HCT116 (cell line): Measurements from ENCODE around the gene CHD3. TPM values are rescaled to one million over a fixed set of nuclear protein-coding genes. Genes with fewer than 3 reads are reported as not detected.
A peak's percentile ranks its signal among the peaks of the same experiment; 100 is the strongest.

Experiments
- ATAC-seq: fragments of 200-7000 bp; cut with Tn5 transposase; 2 replicates; pipeline ENCODE4 v1.9.1; 2020; ENCODE audit warnings: mild to moderate bottlenecking, moderate library complexity
- BruUV-seq: library from RNA; stranded (reverse); fragments of 400-500 nt; replicated peaks from 2 replicates; lab custom pipeline; 2021; lab: Mats Ljungman, UMichigan
- CTCF ChIA-PET: fragments of 300-600 bp; sonication (Branson Sonifier 250); formaldehyde crosslinking; loops from one replicate; lab custom pipeline; 2021; ENCODE audit warnings: antibody characterized with exemption; lab: Charles Lee
- POLR2A ChIA-PET: fragments of 300-600, 350-600 bp; sonication (Branson Sonifier 250); formaldehyde crosslinking; loops from one replicate; lab custom pipeline; 2021; ENCODE audit warnings: antibody characterized with exemption; lab: Charles Lee
- RAD21 ChIA-PET, 2 experiments: fragments of 300-600 bp; sonication (Branson Sonifier 250); formaldehyde crosslinking; loops; one replicate each; lab custom pipeline; 2023; ENCODE audit warnings: low total read pairs in 2 of 2; ENCODE audit not compliant: uncharacterized antibody in 2 of 2, unreplicated experiment in 2 of 2, low non-redundant PET in 1 of 2; lab: Charles Lee
- DNase-seq: peaks from one replicate; pipeline ENCODE4 v3.0.0-alpha.2; 2010; ENCODE audit warnings: low read depth, low spot score
- H2AFZ ChIP-seq: fragments of 200-600 bp; shearing (Covaris generic), sonication (generic); 2 replicates; pipeline ENCODE4 v1.6.1; 2017; ENCODE audit warnings: low read depth, mixed run types, mixed read lengths, antibody characterized with exemption, low read length; ENCODE audit not compliant: poor library complexity, severe bottlenecking
- H3K27ac ChIP-seq: 2 replicates; pipeline ENCODE4 v1.5.1; 2012; ENCODE audit warnings: low read depth, low read length
- H3K27me3 ChIP-seq: fragments of 200-600 bp; sonication (generic); 2 replicates; pipeline ENCODE4 v1.6.1; 2016; ENCODE audit warnings: mixed run types, low read length, mixed read lengths; ENCODE audit not compliant: insufficient read depth
- H3K36me3 ChIP-seq, 2 experiments: fragments of 200-500 bp in 1 of 2; fragments of 200-600 bp in 1 of 2; sonication (Bioruptor generic) in 1 of 2; sonication (generic) in 1 of 2; 2 replicates each; pipeline versions ENCODE4 v1.5.1 to v1.6.1; 2014 to 2016; ENCODE audit warnings: low read length in 2 of 2, inconsistent platforms in 1 of 2, mixed read lengths in 1 of 2, mixed run types in 1 of 2; ENCODE audit not compliant: insufficient read depth in 2 of 2, control insufficient read depth in 1 of 2
- H3K4me1 ChIP-seq, 2 experiments: fragments of 200-600 bp in 1 of 2; sonication (generic) in 1 of 2; 2 replicates each; pipeline versions ENCODE4 v1.5.1 to v1.6.1; 2012 to 2017; ENCODE audit warnings: low read length in 2 of 2, inconsistent platforms in 1 of 2, mild to moderate bottlenecking in 1 of 2, mixed read lengths in 1 of 2, mixed run types in 1 of 2, moderate library complexity in 1 of 2; ENCODE audit not compliant: insufficient read depth in 2 of 2, control insufficient read depth in 1 of 2
- H3K4me2 ChIP-seq: fragments of 200-600 bp; sonication (generic); 2 replicates; pipeline ENCODE4 v1.6.1; 2017; ENCODE audit warnings: mixed run types, low read length, mixed read lengths
- H3K4me3 ChIP-seq, 2 experiments: fragments of 200-600 bp in 1 of 2; sonication (generic) in 1 of 2; replicated peaks in 1 of 2; 2 replicates each; pipeline ENCODE4 v1.5.1; 2011 to 2016; ENCODE audit warnings: low read length in 2 of 2, control low read depth in 1 of 2, low read depth in 1 of 2, mild to moderate bottlenecking in 1 of 2, mixed read lengths in 1 of 2, mixed run types in 1 of 2
- H3K79me2 ChIP-seq: fragments of 200-600 bp; sonication (generic); 2 replicates; pipeline ENCODE4 v1.6.1; 2017; ENCODE audit warnings: mild to moderate bottlenecking, mixed run types, low read length, moderate library complexity, mixed read lengths; ENCODE audit not compliant: insufficient read depth
- H3K9ac ChIP-seq: fragments of 200-600 bp; sonication (generic); 2 replicates; pipeline ENCODE4 v1.6.1; 2016; ENCODE audit warnings: low read length, mixed read lengths
- H3K9me2 ChIP-seq: fragments of 200-600 bp; sonication (generic), shearing (Covaris generic); 2 replicates; pipeline ENCODE4 v1.6.1; 2017; ENCODE audit warnings: mixed run types, mild to moderate bottlenecking, moderate library complexity; ENCODE audit not compliant: insufficient read depth
- H3K9me3 ChIP-seq, 2 experiments: fragments of 200-500 bp in 1 of 2; fragments of 200-600 bp in 1 of 2; sonication (Bioruptor generic) in 1 of 2; sonication (generic) in 1 of 2; 2 replicates each; pipeline ENCODE4 v1.6.1; 2014 to 2017; ENCODE audit warnings: low read length in 2 of 2, mixed read lengths in 2 of 2, inconsistent platforms in 1 of 2, low read depth in 1 of 2, mild to moderate bottlenecking in 1 of 2, mixed run types in 1 of 2, moderate library complexity in 1 of 2; ENCODE audit not compliant: control insufficient read depth in 1 of 2, insufficient read depth in 1 of 2
- H4K20me1 ChIP-seq: fragments of 200-600 bp; sonication (generic), shearing (Covaris generic); 2 replicates; pipeline ENCODE4 v1.6.1; 2017; ENCODE audit warnings: mixed run types, mild to moderate bottlenecking, moderate library complexity; ENCODE audit not compliant: insufficient read depth
- CBX3 ChIP-seq: IDR thresholded peaks from 2 replicates; pipeline ENCODE4 v1.6.1; 2012; ENCODE audit warnings: low read depth
- CEBPB ChIP-seq: IDR thresholded peaks from 2 replicates; pipeline ENCODE4 v1.6.1; 2012; ENCODE audit warnings: low read depth
- FOSL1 ChIP-seq: IDR thresholded peaks from 2 replicates; pipeline ENCODE4 v1.6.1; 2012; ENCODE audit warnings: low read depth
- SIN3A ChIP-seq: IDR thresholded peaks from 2 replicates; pipeline ENCODE4 v1.6.1; 2012; ENCODE audit warnings: low read depth
- SRF ChIP-seq: IDR thresholded peaks from 2 replicates; pipeline ENCODE4 v1.6.1; 2012; ENCODE audit warnings: low read depth
- TCF7L2 ChIP-seq: IDR thresholded peaks from 2 replicates; pipeline ENCODE4 v1.7.0; 2011; ENCODE audit warnings: borderline replicate concordance, inconsistent platforms; ENCODE audit not compliant: insufficient read depth, insufficient read length; ENCODE audit errors: extremely low read depth
- ZBTB33 ChIP-seq: IDR thresholded peaks from 2 replicates; pipeline ENCODE4 v1.6.1; 2011; ENCODE audit warnings: mild to moderate bottlenecking, low read length, moderate library complexity; ENCODE audit not compliant: insufficient replicate concordance; ENCODE audit errors: extremely low read depth
- ZFX ChIP-seq: fragments of 450-650 bp; IDR thresholded peaks from 2 replicates; pipeline ENCODE4 v1.6.1; 2017
- ZNF274 ChIP-seq: fragments of 200-500 bp; sonication (Bioruptor generic); IDR thresholded peaks from 2 replicates; pipeline ENCODE4 v1.6.1; 2014; ENCODE audit warnings: mild to moderate bottlenecking, low read depth, low read length, inconsistent platforms
- intact Hi-C: fragments of 100-400 bp; cut with micrococcal nuclease; formaldehyde crosslinking; loops from 2 replicates; pipeline ENCODE4 v1.10.0; 2022
- total RNA-seq: library from RNA; stranded (reverse); gene quantifications from one replicate; pipeline ENCODE4 v1.2.1, GENCODE V29; 2021; ENCODE audit not compliant: unreplicated experiment

Gene CHD3
- total RNA-seq, 1 experiment from 2014 or later: 54.8 TPM

GRCh38 chr17:7932483-7932891 is 43.9 kb downstream of the CHD3 start:
- RAD21 ChIA-PET: interaction anchor here in 1 of 2 experiments (1.5 kb wide), 1 partner anchor 109 kb away, joined by 3 read pairs; no protein-coding TSS in a partner anchor
- TF ChIP-seq SRF: no peak
- TF ChIP-seq CEBPB: no peak
- TF ChIP-seq FOSL1: no peak
- TF ChIP-seq SIN3A: no peak
- no peak for TF ChIP-seq TCF7L2
- TF ChIP-seq CBX3: no peak
- no peak for TF ChIP-seq ZFX
- TF ChIP-seq ZNF274: no peak
- TF ChIP-seq ZBTB33: no peak
- BruUV-seq: TSS peak; percentile 79

More at GRCh38 chr17:7932483-7932891, 43.9 kb downstream of the CHD3 start:
- H3K9ac ChIP-seq: peak overlapping the region; percentile 81
- peak overlapping the region; percentile 76 for H3K27ac ChIP-seq
- H3K4me2 ChIP-seq: peak overlapping the region; percentile 82
- H3K79me2 ChIP-seq: peaks cover 40% of the 10 kb centered on the region
- no peaks in the 10 kb centered on the region for H3K27me3 ChIP-seq
- no peaks in the 10 kb centered on the region for H3K9me2 ChIP-seq
- peaks cover 15 to 19% of the 10 kb centered on the region in 2 experiments; a peak in 2 of 4 replicates for H3K36me3 ChIP-seq
- H4K20me1 ChIP-seq: no peaks in the 10 kb centered on the region
- peak overlapping the region; percentile 42 for H2AFZ ChIP-seq
- peaks cover 12 to 25% of the 10 kb centered on the region in 2 experiments; a peak in 3 of 4 replicates for H3K4me1 ChIP-seq
- ChIA-PET POLR2A (interaction anchor here (0.5 to 1.5 kb wide), 7 partner anchors 10 to 241 kb away, joined by 3 read pairs; partner anchors contain the start of gene NAA38), CTCF (interaction anchor here (0.8 to 1.4 kb wide), 12 partner anchors 19 to 125 kb away, joined by 3 to 6 read pairs (median 4); no protein-coding TSS in a partner anchor)
- H3K4me3 ChIP-seq: peak overlapping the region; percentile 91 to 98
- H3K9me3 ChIP-seq: no peaks in the 10 kb centered on the region
- intact Hi-C loops: no loop called here
- DNase-seq: no peak
- peak; percentile 52 for ATAC-seq
